ENCODE results near the gene ANKRD63.

Gene ANKRD63

GRCh38 chr15:40313531-40314398 is 30.9 kb upstream of the ANKRD63 start:
- no peak for DNase-seq (ENCODE audit: low read depth)

- DNase-seq (ENCODE audit: low read depth): no peak
Observed at GRCh38 chr15:40312370-40313158, 29.7 kb upstream of the ANKRD63 start.

- no peak for DNase-seq (ENCODE audit: low read depth)
Observed at GRCh38 chr15:40310993-40311392, 28.1 kb upstream of the ANKRD63 start.

GRCh38 chr15:40310001-40310959 is 27.4 kb upstream of the ANKRD63 start:
- DNase-seq (ENCODE audit: low read depth): peak; percentile 28

GRCh38 chr15:40309344-40309862 is 26.5 kb upstream of the ANKRD63 start:
- DNase-seq (ENCODE audit: low read depth): no peak

- DNase-seq (ENCODE audit: low read depth): peak; percentile 58
Observed at GRCh38 chr15:40307421-40308211, 24.8 kb upstream of the ANKRD63 start, which contains the start of gene PLCB2. Gene PLCB2, minus strand, starts transcription at chr15:40307935. Its CDS starts 263 bp downstream, at chr15:40307672.

- no peak for DNase-seq (ENCODE audit: low read depth)
Observed at GRCh38 chr15:40306908-40307307, 24.0 kb upstream of the ANKRD63 start.

GRCh38 chr15:40306371-40306770 is 23.5 kb upstream of the ANKRD63 start:
- DNase-seq (ENCODE audit: low read depth): no peak

GRCh38 chr15:40305281-40305680 is 22.4 kb upstream of the ANKRD63 start:
- DNase-seq (ENCODE audit: low read depth): no peak

- no peak for DNase-seq (ENCODE audit: low read depth)
Observed at GRCh38 chr15:40303576-40303975, 20.7 kb upstream of the ANKRD63 start.

- DNase-seq (ENCODE audit: low read depth): no peak
Observed at GRCh38 chr15:40302981-40303380, 20.1 kb upstream of the ANKRD63 start.

GRCh38 chr15:40302288-40302886 is 19.5 kb upstream of the ANKRD63 start:
- DNase-seq (ENCODE audit: low read depth): no peak

GRCh38 chr15:40301467-40302179 is 18.8 kb upstream of the ANKRD63 start:
- DNase-seq (ENCODE audit: low read depth): no peak

GRCh38 chr15:40300771-40301170 is 17.9 kb upstream of the ANKRD63 start:
- no peak for DNase-seq (ENCODE audit: low read depth)

GRCh38 chr15:40300367-40300766 is 17.5 kb upstream of the ANKRD63 start:
- DNase-seq (ENCODE audit: low read depth): no peak

GRCh38 chr15:40298216-40298935 is 15.5 kb upstream of the ANKRD63 start:
- DNase-seq (ENCODE audit: low read depth): no peak

- DNase-seq (ENCODE audit: low read depth): no peak
Observed at GRCh38 chr15:40297356-40297755, 14.5 kb upstream of the ANKRD63 start.

GRCh38 chr15:40296561-40297230 is 13.8 kb upstream of the ANKRD63 start:
- DNase-seq (ENCODE audit: low read depth): no peak

Data from T follicular helper cell (primary cell).